Osteoblast (primary cell): ENCODE measurements around the gene KCNK15. TPM values are rescaled to one million over a fixed set of nuclear protein-coding genes. Genes with fewer than 3 reads are reported as not detected.

Experiments used
- DNase-seq: peaks from one replicate; pipeline ENCODE4 v3.0.0; 2011; ENCODE audit warnings: low spot score, mixed read lengths; ENCODE audit not compliant: insufficient read length; ENCODE audit errors: missing footprints
- H2AFZ ChIP-seq: 2 replicates; pipeline ENCODE4 v1.6.0; 2011; ENCODE audit warnings: mild to moderate bottlenecking, low read length
- H3K27ac ChIP-seq: 2 replicates; pipeline ENCODE4 v1.5.1; 2011; ENCODE audit warnings: mild to moderate bottlenecking, low read depth, low read length, moderate library complexity
- H3K27me3 ChIP-seq: 2 replicates; pipeline ENCODE4 v1.6.0; 2012; ENCODE audit warnings: mild to moderate bottlenecking, control low read depth, inconsistent platforms, low read length, moderate library complexity; ENCODE audit not compliant: insufficient read depth
- H3K36me3 ChIP-seq: 2 replicates; pipeline ENCODE4 v1.5.1; 2011; ENCODE audit warnings: mild to moderate bottlenecking, low read length, control low read depth, moderate library complexity; ENCODE audit not compliant: insufficient read depth
- H3K4me1 ChIP-seq: 2 replicates; pipeline ENCODE4 v1.5.1; 2011; ENCODE audit warnings: mild to moderate bottlenecking, low read length, control low read depth, moderate library complexity; ENCODE audit not compliant: insufficient read depth
- H3K4me2 ChIP-seq: 2 replicates; pipeline ENCODE4 v1.6.0; 2011; ENCODE audit warnings: mild to moderate bottlenecking, low read length; ENCODE audit not compliant: insufficient read depth
- H3K4me3 ChIP-seq: fragments of 200-600 bp; sonication (generic); 3 replicates; pipeline ENCODE4 v1.5.1; 2012; ENCODE audit warnings: mild to moderate bottlenecking, low read length, inconsistent platforms; ENCODE audit not compliant: insufficient read depth
- H3K79me2 ChIP-seq: 2 replicates; pipeline ENCODE4 v1.6.0; 2012; ENCODE audit warnings: mild to moderate bottlenecking, low read length, control low read depth, inconsistent platforms; ENCODE audit not compliant: insufficient read depth
- H3K9me3 ChIP-seq: 2 replicates; pipeline ENCODE4 v1.5.1; 2011; ENCODE audit warnings: low read depth, low read length, control low read depth
- H4K20me1 ChIP-seq: 2 replicates; pipeline ENCODE4 v1.6.0; 2012; ENCODE audit warnings: mild to moderate bottlenecking, low read length, control low read depth; ENCODE audit not compliant: insufficient read depth
- total RNA-seq: library from RNA; depleted of rRNA; stranded (reverse); fragments of >200 nt; gene quantifications from 2 replicates; pipeline ENCODE4 v1.2.3, GENCODE V29; 2012
- TF ChIP-seq, protein P1 (sequence below): IDR thresholded peaks from 2 replicates; pipeline ENCODE4 v1.5.1; 2011; ENCODE audit warnings: mild to moderate bottlenecking, low read depth, low read length, moderate library complexity; ENCODE audit errors: extremely low read depth

Gene KCNK15
- total RNA-seq, 1 donor: 121 TPM

DNA sequence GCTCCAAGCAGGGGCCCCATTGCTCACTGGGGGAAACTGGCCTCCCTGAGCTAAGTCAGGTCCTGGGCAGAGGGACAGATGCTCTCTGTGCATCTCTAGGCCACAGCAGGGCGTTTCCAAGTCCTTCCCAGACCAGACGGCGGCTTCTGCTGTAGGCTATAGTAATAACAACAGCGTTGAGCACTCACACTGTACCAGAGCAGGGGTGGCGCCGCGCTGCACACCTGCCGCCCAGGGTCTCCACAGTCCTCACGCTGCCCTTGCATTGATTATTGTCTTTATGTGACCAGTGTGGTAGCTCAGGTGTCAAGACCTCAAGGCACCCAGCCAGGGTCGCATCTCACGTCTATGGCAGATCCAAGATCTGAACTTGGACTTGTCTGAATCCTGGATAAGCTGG is 45.4 kb upstream of the KCNK15 start:
- DNase-seq: no peak
- Histone ChIP-seq H3K4me3 (no peak overlapping the region), H3K36me3 (no peaks in the 10 kb centered on the region), H3K79me2 (no peaks in the 10 kb centered on the region), H3K27ac (no peak overlapping the region), H3K27me3 (no peaks in the 10 kb centered on the region), H3K4me2 (no peak overlapping the region), H2AFZ (no peak overlapping the region), H3K4me1 (peaks cover 53% of the 10 kb centered on the region), H3K9me3 (no peaks in the 10 kb centered on the region), H4K20me1 (no peaks in the 10 kb centered on the region)
- TF ChIP-seq, protein P1, sequence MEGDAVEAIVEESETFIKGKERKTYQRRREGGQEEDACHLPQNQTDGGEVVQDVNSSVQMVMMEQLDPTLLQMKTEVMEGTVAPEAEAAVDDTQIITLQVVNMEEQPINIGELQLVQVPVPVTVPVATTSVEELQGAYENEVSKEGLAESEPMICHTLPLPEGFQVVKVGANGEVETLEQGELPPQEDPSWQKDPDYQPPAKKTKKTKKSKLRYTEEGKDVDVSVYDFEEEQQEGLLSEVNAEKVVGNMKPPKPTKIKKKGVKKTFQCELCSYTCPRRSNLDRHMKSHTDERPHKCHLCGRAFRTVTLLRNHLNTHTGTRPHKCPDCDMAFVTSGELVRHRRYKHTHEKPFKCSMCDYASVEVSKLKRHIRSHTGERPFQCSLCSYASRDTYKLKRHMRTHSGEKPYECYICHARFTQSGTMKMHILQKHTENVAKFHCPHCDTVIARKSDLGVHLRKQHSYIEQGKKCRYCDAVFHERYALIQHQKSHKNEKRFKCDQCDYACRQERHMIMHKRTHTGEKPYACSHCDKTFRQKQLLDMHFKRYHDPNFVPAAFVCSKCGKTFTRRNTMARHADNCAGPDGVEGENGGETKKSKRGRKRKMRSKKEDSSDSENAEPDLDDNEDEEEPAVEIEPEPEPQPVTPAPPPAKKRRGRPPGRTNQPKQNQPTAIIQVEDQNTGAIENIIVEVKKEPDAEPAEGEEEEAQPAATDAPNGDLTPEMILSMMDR: no peak

DNA sequence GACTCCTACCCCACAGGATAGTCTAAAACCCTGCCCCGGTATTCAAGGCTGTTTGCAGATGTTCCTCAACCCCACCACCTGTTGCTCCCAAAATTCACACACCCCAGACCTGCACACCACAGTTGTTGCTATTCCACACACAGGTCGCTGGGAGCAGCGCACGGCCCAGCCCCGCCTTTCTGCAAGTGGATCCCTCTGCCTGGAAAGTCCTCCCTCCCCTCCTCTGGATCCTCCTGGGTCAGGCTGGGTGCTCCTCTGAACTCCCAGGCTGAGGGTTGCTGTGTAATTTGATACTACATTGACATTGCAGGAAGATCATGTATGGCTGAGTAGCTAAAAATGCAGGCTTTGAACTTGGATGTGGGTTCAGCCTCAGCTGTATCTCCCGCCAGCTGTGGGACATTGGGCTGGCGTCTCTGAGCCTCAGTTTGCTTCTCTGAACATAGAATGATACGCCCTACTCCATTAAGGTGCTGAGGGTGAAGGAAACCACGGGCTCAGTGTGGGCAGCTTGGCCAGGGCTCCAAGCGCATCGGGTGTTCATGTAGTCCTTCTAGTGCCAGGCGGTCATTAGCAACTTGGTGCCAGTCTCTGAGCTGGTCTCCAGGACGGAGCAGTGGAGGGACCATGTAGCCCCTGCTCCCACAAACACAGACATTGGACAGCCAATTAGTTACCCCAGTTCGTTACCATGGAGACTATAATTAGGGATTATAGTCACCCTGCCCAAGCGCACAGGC is 44.4 kb upstream of the KCNK15 start:
- Histone ChIP-seq H3K4me2 (no peak overlapping the region), H4K20me1 (no peaks in the 10 kb centered on the region), H3K79me2 (no peaks in the 10 kb centered on the region), H3K9me3 (no peaks in the 10 kb centered on the region), H3K27ac (no peak overlapping the region), H3K36me3 (no peaks in the 10 kb centered on the region), H3K4me3 (no peak overlapping the region), H3K27me3 (no peaks in the 10 kb centered on the region), H2AFZ (no peak overlapping the region), H3K4me1 (peaks cover 53% of the 10 kb centered on the region)
- no peak for DNase-seq
- TF ChIP-seq, protein P1: no peak

DNA sequence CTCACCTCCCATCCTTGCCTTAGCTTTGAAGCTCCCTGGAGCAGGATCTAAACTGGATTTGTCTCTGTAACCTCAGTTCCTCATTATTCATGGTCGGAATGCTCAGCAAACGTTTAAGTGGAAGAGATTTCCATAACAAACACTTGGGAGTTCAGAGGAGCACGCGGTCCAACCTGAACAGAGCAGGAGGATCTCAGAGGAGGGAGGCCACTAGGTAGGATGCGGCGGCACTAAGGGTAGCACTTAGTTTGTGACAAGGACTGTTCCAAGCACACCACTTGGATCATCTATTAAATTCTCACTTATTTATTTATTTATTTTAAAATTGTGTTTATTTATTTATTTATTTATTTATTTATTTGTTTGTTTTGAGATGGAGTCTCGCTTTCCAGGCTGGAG is 43.8 kb upstream of the KCNK15 start:
- Histone ChIP-seq H3K27me3 (no peaks in the 10 kb centered on the region), H3K4me3 (no peak overlapping the region), H3K27ac (no peak overlapping the region), H3K4me1 (peaks cover 58% of the 10 kb centered on the region), H3K79me2 (no peaks in the 10 kb centered on the region), H3K36me3 (no peaks in the 10 kb centered on the region), H3K4me2 (no peak overlapping the region), H3K9me3 (no peaks in the 10 kb centered on the region), H4K20me1 (no peaks in the 10 kb centered on the region), H2AFZ (no peak overlapping the region)
- TF ChIP-seq, protein P1: no peak
- DNase-seq: no peak

DNA sequence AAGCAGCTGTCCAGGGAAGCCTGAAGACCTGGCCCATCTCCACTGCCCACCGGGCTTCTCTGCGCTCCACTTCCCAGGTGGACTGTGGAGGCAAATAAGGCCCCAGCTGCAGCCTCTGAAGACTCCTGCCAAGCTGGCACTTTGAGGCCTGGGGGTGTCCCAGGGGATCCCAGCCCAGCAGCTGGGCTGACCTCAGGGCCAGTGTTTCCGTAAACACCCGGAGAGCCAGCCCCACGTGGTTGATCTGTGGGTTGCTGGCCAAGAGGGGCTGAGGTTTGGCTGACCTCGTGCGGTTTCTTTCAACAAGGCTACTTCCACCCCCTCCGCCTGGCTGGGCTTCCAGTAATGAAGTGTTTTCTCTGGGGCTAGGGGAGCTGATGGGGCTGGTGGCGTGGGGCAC is 42.9 kb upstream of the KCNK15 start:
- no peaks in the 10 kb centered on the region for H3K36me3 ChIP-seq
- TF ChIP-seq, protein P1: no peak
- no peaks in the 10 kb centered on the region for H3K27me3 ChIP-seq
- H3K27ac ChIP-seq: peak overlapping the region; percentile 53
- H2AFZ ChIP-seq: no peak overlapping the region
- no peaks in the 10 kb centered on the region for H4K20me1 ChIP-seq
- no peaks in the 10 kb centered on the region for H3K9me3 ChIP-seq
- H3K4me2 ChIP-seq: peak overlapping the region; percentile 46
- DNase-seq: peak; percentile 95
- H3K4me3 ChIP-seq: no peak overlapping the region
- H3K4me1 ChIP-seq: peaks cover 64% of the 10 kb centered on the region
- no peaks in the 10 kb centered on the region for H3K79me2 ChIP-seq
